IPS DF 4.7 (cell line): ENCODE results near the gene WIPF2.

Experiments used
- DNase-seq: peaks from one replicate; pipeline ENCODE4 v3.0.0-alpha.2; 2013; ENCODE audit warnings: low spot score; ENCODE audit errors: extremely low read depth

The WIPF2 gene

GRCh38 chr17:40218740-40219593, at the start of gene WIPF2:
TSS of gene WIPF2 (plus strand) at chr17:40219304. CDS start at chr17:40256460, 37,156 bp downstream.
- DNase-seq, result peak; percentile 75

GRCh38 chr17:40170325-40170724, 48.8 kb upstream of the WIPF2 start:
- no peak for DNase-seq

- no peak for DNase-seq
These were observed 47.4 kb upstream of the WIPF2 start for GRCh38 chr17:40171750-40172149.

GRCh38 chr17:40173091-40173777, 45.9 kb upstream of the WIPF2 start:
- DNase-seq, result no peak

- no peak for DNase-seq
These were observed 45.3 kb upstream of the WIPF2 start for GRCh38 chr17:40173778-40174135.

GRCh38 chr17:40174514-40174913, 44.6 kb upstream of the WIPF2 start:
- DNase-seq, result no peak

- no peak for DNase-seq
These were observed 43.0 kb upstream of the WIPF2 start for GRCh38 chr17:40175928-40176753.

- no peak for DNase-seq
These were observed 42.4 kb upstream of the WIPF2 start for GRCh38 chr17:40176754-40177110.

- DNase-seq, result no peak
These were observed 41.7 kb upstream of the WIPF2 start, which contains the start of gene RAPGEFL1 for GRCh38 chr17:40177275-40177874. TSS of gene RAPGEFL1 (plus strand) at chr17:40177470. CDS start at chr17:40177862, 392 bp downstream.

- no peak for DNase-seq
These were observed 41.0 kb upstream of the WIPF2 start for GRCh38 chr17:40178021-40178601.

GRCh38 chr17:40178660-40179059, 40.4 kb upstream of the WIPF2 start:
- no peak for DNase-seq

GRCh38 chr17:40179923-40180659, 39.0 kb upstream of the WIPF2 start:
- no peak for DNase-seq

GRCh38 chr17:40180694-40181093, 38.4 kb upstream of the WIPF2 start:
- DNase-seq, result no peak

GRCh38 chr17:40181205-40181604, 37.9 kb upstream of the WIPF2 start:
- no peak for DNase-seq

GRCh38 chr17:40182606-40183005, 36.5 kb upstream of the WIPF2 start:
- no peak for DNase-seq

GRCh38 chr17:40187238-40187637, 31.9 kb upstream of the WIPF2 start:
- no peak for DNase-seq

GRCh38 chr17:40188694-40189093, 30.4 kb upstream of the WIPF2 start:
- DNase-seq, result no peak

GRCh38 chr17:40190197-40191021, 28.7 kb upstream of the WIPF2 start:
- no peak for DNase-seq
